Body of pancreas (tissue), 4 donors: Measurements from ENCODE around the gene BCS1L.

Experiments used
- CTCF ChIP-seq, 7 experiments: fragments of 450-650 bp in 4 of 7; fragments of 200-600 bp in 3 of 7; sonication (generic) in 3 of 7; IDR thresholded peaks; one replicate each; pipeline ENCODE4 v1.5.1; 2016 to 2019; ENCODE audit warnings: antibody characterized with exemption in 7 of 7
- POLR2A ChIP-seq, 3 donors: fragments of 450-650 bp; IDR thresholded peaks; one replicate each; pipeline ENCODE4 v1.6.1; 2016; ENCODE audit warnings: antibody characterized with exemption in 3 of 3, mild to moderate bottlenecking in 2 of 3

- TF ChIP-seq CTCF (IDR thresholded peaks at IDR 0.05) (no peak), POLR2A (IDR thresholded peaks at IDR 0.05) (no peak)
These were observed 41.2 kb upstream of the BCS1L start for GRCh38 chr2:218618102-218618860.
